Measurements from ENCODE around the gene MMP21. TPM values are rescaled to one million over a fixed set of nuclear protein-coding genes. Genes with fewer than 3 reads are reported as not detected.

Gene MMP21
- total RNA-seq, 1 experiment from 2014 or later: not detected

GRCh38 chr10:125795128-125795527 lies 19.5 kb upstream of the MMP21 start:
- peak; percentile 16 for DNase-seq (ENCODE audit: low spot score)
- in situ Hi-C loops (cut with HindIII; ENCODE audit: low sequenced_read_pairs): no loop called here

GRCh38 chr10:125792342-125793300 lies 17.0 kb upstream of the MMP21 start:
- DNase-seq (ENCODE audit: low spot score): no peak
- in situ Hi-C loops (cut with HindIII; ENCODE audit: low sequenced_read_pairs): no loop called here

- in situ Hi-C loops (cut with HindIII; ENCODE audit: low sequenced_read_pairs): no loop called here
- no peak for DNase-seq (ENCODE audit: low spot score)
These were observed 12.8 kb upstream of the MMP21 start for GRCh38 chr10:125788156-125789034.

GRCh38 chr10:125785791-125786190 lies 10.2 kb upstream of the MMP21 start:
- in situ Hi-C loops (cut with HindIII; ENCODE audit: low sequenced_read_pairs): no loop called here

GRCh38 chr10:125783957-125784356 lies 8.3 kb upstream of the MMP21 start:
- no peak for DNase-seq (ENCODE audit: low spot score)
- in situ Hi-C loops (cut with HindIII; ENCODE audit: low sequenced_read_pairs): no loop called here

More at GRCh38 chr10:125785791-125786190, 10.2 kb upstream of the MMP21 start:
- no peak for DNase-seq (ENCODE audit: low spot score)

- no peak for DNase-seq (ENCODE audit: low spot score)
- in situ Hi-C loops (cut with HindIII; ENCODE audit: low sequenced_read_pairs): no loop called here
These were observed 7.8 kb upstream of the MMP21 start for GRCh38 chr10:125783408-125783807.

GRCh38 chr10:125782616-125783015 lies 7.0 kb upstream of the MMP21 start:
- in situ Hi-C loops (cut with HindIII; ENCODE audit: low sequenced_read_pairs): no loop called here
- DNase-seq (ENCODE audit: low spot score): no peak

GRCh38 chr10:125782054-125782453 lies 6.4 kb upstream of the MMP21 start:
- no peak for DNase-seq (ENCODE audit: low spot score)
- in situ Hi-C loops (cut with HindIII; ENCODE audit: low sequenced_read_pairs): no loop called here

GRCh38 chr10:125781374-125781773 lies 5.8 kb upstream of the MMP21 start:
- no peak for DNase-seq (ENCODE audit: low spot score)
- in situ Hi-C loops (cut with HindIII; ENCODE audit: low sequenced_read_pairs): no loop called here

- in situ Hi-C loops (cut with HindIII; ENCODE audit: low sequenced_read_pairs): no loop called here
- DNase-seq (ENCODE audit: low spot score): no peak
These were observed 4.0 kb upstream of the MMP21 start for GRCh38 chr10:125779403-125780327.

GRCh38 chr10:125778556-125778955 lies 2.9 kb upstream of the MMP21 start:
- DNase-seq (ENCODE audit: low spot score): no peak
- in situ Hi-C loops (cut with HindIII; ENCODE audit: low sequenced_read_pairs): no loop called here

GRCh38 chr10:125777806-125778205 lies 2.2 kb upstream of the MMP21 start:
- no peak for DNase-seq (ENCODE audit: low spot score)
- in situ Hi-C loops (cut with HindIII; ENCODE audit: low sequenced_read_pairs): no loop called here

GRCh38 chr10:125774581-125775191 lies 935 bp downstream of the MMP21 start:
- in situ Hi-C loops (cut with HindIII; ENCODE audit: low sequenced_read_pairs): no loop called here
- no peak for DNase-seq (ENCODE audit: low spot score)

- no peak for DNase-seq (ENCODE audit: low spot score)
- in situ Hi-C loops (cut with HindIII; ENCODE audit: low sequenced_read_pairs): no loop called here
These were observed 1.7 kb downstream of the MMP21 start for GRCh38 chr10:125773687-125774543.

GRCh38 chr10:125772864-125773180 lies 2.8 kb downstream of the MMP21 start:
- DNase-seq (ENCODE audit: low spot score): no peak
- in situ Hi-C loops (cut with HindIII; ENCODE audit: low sequenced_read_pairs): no loop called here

GRCh38 chr10:125772112-125772863 lies 3.3 kb downstream of the MMP21 start:
- no peak for DNase-seq (ENCODE audit: low spot score)
- in situ Hi-C loops (cut with HindIII; ENCODE audit: low sequenced_read_pairs): no loop called here

GRCh38 chr10:125770844-125771243 lies 4.8 kb downstream of the MMP21 start:
- DNase-seq (ENCODE audit: low spot score): no peak
- in situ Hi-C loops (cut with HindIII; ENCODE audit: low sequenced_read_pairs): no loop called here
